ENCODE measurements around the gene VEGFB. TPM values are rescaled to one million over a fixed set of nuclear protein-coding genes. Genes with fewer than 3 reads are reported as not detected.

VEGFB gene
- total RNA-seq, 1 experiment from 2014 or later: 56.9 TPM

DNA sequence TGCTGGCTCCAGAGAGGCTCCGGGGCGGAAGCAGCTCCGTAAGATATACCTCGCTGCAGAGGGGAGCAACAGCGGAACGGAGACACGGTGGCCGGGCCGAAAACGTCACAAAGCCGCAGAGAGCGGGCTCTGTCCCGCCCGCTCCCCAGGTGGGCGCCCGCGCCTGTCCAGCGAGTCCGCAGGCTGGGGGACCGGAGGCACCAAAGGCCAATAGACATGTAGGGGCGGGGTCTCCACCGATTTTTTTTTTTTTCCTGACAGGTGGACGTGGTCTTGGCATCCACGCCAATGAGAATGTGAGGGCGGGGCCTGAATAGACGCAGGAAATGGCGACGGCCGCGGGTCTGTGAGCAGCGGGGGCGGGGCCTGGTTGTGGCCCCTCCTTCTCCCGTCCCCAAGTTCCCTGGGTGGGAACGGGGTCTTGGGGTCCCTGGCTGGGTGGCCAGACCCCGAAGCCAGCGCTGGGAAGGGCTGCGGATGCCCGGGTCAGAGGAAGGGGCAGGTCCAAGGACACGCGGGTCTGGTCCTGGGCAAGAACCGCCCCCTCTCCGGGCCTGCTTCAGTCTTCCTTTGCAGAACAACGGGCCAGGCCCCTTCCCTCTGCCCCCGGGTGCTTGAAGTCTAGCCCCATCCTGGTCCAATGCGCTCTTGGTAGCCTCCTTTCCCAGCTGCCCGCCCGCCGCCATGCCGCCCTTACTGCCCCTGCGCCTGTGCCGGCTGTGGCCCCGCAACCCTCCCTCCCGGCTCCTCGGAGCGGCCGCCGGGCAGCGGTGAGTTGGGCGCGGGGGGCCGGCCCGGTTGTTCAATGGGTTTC, 4.0 kb upstream of the VEGFB start, which contains the start of gene DNAJC4:
Gene DNAJC4 (plus strand): TSS at position 378 of the 814 bp plus-strand sequence. CDS start 307 bp downstream, at position 685.
- peak; percentile 69 for DNase-seq (ENCODE audit: low read depth)

DNA sequence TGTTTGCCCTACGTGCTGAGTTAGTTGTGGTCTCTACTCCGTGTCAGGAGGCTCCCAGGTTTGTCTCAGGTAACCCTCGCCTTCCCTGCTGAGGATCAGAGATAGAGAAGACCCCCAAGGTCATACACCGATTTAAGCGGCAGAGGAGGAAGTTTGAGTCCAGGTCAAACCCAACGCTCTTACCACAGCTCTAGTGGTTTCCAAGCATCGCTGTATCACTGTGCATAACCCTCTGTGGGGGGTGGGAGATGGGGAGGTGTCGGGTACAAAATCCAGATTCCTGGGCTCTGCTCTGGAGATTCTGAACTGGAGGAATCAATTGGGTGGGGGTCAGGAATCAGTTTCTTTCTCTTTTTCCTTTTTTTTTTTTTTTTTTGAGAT, 3.4 kb upstream of the VEGFB start:
- no peak for DNase-seq (ENCODE audit: low read depth)

DNA sequence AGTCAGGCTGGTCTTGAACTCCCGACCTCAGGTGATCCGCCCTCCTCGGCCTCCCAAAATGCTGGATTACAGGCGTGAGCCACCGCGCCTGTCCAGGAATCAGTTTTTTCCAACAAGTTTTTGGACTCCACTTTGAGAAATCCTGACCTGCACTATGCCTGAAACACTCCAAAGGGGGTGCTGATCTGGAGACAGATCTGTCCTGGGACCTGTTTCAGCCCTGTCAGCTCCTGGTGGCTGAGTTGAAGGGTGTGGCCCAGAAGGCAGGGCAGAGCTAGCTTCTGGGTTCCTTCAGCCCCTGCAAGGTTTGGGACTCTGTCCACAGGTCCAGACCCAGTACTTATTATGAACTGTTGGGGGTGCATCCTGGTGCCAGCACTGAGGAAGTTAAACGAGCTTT, 2.8 kb upstream of the VEGFB start:
- no peak for DNase-seq (ENCODE audit: low read depth)

DNA sequence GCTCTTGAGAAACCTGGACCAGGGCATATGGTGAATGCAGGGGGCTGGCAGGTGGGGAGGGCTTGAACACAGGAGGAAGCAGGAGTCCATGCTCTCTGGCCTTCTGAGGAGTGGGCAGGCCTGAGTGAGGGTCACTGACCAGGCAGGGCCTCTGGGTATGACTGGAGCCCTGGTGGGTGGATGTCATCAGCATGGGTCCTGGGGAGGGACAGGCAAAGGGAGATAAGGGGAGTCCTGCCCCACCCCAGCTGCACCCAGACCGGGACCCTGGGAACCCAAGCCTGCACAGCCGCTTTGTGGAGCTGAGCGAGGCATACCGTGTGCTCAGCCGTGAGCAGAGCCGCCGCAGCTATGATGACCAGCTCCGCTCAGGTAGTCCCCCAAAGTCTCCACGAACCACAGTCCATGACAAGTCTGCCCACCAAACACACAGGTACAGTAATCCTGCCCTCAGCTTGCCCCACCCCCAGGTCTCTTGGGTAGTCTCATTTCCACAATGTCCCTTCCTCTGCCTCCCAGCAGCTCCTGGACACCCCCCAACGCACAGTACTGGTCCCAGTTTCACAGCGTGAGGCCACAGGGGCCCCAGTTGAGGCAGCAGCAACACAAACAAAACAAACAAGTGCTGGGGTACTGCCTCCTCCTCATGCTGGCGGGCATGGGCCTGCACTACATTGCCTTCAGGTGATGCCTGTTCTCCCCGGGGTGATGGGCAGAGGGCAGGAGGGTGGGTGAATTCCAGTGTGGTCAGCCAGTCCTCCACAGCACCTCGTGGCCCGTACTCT, 2.0 kb upstream of the VEGFB start:
- no peak for DNase-seq (ENCODE audit: low read depth)

DNA sequence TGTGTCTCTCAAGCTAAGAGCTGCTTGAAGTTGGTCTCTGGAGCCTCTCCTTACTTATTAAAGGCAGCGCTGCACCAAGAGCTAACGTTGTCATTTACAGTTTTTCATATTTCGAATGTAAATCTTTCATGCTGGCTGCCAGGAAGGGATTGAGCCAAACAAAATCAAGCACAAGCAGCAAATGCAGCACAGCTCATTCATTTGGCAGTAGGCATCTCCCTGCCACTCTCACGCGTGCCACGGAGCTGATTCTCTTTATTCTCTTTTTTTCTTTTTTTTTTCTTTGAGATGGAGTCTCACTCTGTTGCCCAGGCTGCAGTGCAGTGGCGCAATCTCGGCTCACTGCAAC, 1.4 kb upstream of the VEGFB start:
- DNase-seq (ENCODE audit: low read depth): no peak

DNA sequence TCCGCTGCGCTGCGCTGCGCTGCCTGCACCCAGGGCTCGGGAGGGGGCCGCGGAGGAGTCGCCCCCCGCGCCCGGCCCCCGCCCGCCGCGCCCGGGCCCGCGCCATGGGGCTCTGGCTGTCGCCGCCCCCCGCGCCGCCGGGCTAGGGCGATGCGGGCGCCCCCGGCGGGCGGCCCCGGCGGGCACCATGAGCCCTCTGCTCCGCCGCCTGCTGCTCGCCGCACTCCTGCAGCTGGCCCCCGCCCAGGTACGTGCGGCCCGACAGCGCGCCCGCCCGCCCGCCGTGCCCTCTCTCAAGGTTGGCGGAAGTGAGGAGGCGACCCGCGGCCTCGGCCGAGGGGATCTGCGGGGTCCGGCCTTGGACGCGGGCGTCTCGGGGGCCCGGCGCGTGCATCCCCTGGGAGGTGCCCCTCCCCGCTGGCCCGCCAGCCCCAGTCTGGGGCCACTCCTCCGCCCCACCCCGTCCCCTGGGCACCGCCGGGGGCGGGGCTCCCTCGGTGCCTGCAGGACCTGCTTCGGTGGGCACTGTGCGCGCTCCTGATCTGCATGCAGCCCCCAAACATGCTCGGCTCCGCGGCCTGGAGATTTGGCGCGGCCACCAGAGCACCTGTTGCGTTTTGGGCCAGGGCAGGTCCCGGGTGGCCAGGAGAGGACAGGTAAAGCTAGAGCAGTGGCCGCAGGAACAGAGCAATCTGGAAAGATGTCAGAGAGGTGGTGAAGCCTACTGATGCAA, 429 bp downstream of the VEGFB start:
- no peak for DNase-seq (ENCODE audit: low read depth)

DNA sequence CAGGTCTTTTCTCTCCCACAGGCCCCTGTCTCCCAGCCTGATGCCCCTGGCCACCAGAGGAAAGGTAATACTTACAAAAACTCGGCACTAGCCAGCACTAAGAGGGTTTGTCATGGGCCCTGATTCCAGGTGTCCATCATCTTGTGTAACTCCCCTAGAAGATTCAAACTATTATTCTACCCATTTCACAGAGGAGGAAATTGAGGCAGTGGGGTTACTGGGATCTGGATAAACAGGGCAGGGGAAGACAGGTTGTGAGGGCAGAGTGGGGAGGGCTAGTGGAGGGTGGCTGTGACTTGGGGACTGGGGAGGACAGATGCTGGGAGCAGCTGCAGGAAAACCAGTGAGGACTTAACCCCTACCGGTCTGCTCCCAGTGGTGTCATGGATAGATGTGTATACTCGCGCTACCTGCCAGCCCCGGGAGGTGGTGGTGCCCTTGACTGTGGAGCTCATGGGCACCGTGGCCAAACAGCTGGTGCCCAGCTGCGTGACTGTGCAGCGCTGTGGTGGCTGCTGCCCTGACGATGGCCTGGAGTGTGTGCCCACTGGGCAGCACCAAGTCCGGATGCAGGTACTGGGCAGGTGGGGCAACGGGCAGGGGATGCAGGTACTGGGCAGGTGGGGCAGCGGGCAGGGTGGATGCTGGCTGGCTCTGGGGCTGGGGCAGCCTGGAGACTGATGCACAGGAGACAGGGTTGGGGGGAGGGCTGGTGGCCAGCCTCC, 1.2 kb downstream of the VEGFB start:
- DNase-seq (ENCODE audit: low read depth): no peak

DNA sequence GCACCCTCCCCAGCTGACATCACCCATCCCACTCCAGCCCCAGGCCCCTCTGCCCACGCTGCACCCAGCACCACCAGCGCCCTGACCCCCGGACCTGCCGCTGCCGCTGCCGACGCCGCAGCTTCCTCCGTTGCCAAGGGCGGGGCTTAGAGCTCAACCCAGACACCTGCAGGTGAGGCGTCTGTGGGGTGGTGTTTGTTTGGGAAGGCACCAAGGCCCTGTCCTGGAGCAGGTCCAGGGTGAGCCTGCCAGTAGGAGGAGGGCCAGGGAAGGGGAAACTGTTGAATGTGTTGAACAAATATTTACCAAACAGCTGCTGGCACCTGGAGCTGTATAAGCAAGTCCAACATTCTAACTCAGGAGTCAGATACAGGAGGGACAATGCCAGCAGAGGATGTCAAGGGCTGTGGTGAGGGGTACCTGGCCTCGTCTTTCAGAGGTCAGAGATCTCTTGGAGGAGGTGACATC, 3.1 kb downstream of the VEGFB start:
- no peak for DNase-seq (ENCODE audit: low read depth)

DNA sequence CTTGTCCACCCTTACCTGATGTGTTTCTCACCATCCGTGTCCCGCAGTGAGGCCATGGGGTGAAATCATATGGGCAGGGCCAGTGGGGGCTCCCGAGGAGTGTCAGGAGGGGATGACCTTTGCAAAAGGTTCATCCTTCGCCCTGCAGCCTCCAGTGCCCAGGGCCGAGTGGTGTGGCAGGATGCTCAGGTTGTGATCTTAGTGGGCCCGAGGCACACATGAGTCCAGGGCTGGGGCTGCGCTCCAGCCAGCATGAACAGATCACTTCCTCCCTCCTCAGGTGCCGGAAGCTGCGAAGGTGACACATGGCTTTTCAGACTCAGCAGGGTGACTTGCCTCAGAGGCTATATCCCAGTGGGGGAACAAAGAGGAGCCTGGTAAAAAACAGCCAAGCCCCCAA, 3.7 kb downstream of the VEGFB start:
- DNase-seq (ENCODE audit: low read depth): no peak

DNA sequence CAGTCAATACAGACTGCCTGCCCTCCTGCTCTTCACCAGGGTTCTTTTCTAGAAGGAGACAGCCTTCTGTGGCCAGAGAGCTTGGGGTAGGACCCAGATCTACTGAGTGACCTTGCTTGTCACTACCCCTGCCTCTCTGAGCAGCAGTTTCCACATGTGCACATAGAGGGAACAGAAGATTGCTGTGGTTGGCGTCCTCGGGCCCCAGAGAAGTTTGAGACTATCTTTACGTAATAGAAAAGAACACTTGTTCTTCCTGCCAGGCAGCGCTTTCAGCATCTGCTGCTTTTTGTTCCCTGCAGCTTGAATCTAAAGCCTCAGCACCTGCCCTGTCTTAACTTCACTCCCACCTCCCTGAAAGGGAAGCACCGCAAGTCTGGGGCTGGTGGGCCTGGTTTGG, 4.6 kb downstream of the VEGFB start:
- no peak for DNase-seq (ENCODE audit: low read depth)

DNA sequence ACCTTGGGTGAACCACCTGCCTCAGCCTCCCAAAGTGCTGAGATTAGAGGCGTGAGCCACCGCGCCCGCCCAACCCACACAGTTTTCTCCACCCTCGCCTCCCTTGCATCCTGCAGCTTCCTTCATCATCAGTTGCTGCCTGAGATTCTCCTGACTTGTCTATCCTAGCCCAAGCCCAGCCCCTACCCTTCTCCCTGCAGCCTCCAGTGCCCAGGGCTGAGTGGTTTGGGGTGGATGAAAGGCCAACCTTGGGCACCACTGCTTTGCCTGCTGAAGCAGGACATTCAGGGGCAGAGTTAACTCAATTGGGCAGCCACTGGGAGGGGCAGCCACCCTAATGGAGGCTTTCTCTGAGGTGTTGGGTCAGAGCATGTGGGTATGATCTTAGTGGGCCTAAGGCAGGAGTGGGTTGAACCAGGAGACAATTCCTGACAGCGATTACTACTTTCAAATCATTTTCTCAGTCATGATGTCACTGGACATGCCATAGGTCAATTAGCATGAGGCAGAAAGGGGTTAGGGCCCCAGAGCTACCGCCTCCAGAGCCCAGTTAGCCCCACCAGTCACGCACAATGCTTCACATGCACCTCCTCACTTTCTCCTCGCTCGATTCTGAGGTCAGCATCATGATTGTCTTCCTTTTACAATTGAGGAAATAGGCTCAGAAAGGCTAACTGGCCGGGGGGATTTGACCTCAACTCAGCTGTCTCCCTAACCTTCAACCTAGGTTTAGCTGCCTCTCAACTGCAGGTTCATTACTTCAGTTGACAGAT, 5.5 kb downstream of the VEGFB start:
- no peak for DNase-seq (ENCODE audit: low read depth)

DNA sequence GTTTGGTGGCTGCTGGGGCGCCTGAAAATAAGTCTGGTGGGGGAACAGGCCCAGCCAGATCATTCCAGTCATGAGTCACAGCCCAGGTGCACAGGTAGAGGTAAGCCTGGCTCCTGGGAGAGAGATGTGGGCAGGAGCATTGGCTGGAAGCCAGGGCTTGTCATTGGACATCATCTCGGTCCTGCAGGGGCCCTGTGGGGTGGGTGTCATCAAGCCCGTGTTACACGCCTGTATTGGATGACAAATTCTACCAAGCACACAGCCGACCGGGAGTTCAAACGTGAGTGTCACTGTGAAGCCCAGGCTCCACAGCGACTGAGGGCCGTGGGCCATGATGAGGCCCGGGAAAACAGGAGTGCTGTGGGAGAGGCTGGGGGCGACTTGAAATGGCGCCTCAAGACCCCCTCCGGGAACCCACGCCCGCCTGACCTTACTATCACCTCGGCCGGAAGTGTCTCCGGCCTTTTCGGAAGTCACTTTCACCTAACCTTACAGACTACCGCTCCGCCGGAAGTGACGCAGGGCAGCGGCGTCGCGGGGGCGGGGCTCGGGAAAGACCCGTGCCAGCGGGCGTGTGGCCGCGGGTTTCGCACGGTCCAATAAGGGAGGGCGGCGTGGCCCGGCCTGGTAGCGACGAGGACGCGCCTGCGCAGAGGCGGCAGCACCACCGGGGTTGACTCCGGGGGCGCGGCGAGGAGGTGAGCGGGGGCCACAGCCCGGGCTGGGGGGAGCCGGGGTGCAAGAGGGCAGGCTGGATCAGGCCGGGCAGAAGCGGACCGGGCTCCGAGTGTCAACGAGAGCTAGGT, 6.3 kb downstream of the VEGFB start, which contains the start of gene FKBP2:
Gene FKBP2 (plus strand): TSS at position 661 of the 806 bp plus-strand sequence. CDS start 1,293 bp downstream, outside the sequence.
- peak; percentile 94 for DNase-seq (ENCODE audit: low read depth)

DNA sequence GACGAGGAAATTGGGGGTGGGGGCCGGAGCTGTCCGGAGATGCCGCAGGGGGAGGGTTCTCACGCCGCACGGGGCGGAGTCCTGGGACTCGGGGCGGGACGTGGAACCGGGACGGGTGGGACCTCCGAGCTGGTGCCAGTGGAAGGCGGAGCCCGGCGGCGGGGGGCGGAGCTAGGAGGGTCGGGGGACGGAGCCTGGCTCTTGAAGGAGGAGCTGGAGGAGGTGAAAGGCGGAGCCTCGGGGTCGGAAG, 6.8 kb downstream of the VEGFB start:
- DNase-seq (ENCODE audit: low read depth): peak; percentile 98

DNA sequence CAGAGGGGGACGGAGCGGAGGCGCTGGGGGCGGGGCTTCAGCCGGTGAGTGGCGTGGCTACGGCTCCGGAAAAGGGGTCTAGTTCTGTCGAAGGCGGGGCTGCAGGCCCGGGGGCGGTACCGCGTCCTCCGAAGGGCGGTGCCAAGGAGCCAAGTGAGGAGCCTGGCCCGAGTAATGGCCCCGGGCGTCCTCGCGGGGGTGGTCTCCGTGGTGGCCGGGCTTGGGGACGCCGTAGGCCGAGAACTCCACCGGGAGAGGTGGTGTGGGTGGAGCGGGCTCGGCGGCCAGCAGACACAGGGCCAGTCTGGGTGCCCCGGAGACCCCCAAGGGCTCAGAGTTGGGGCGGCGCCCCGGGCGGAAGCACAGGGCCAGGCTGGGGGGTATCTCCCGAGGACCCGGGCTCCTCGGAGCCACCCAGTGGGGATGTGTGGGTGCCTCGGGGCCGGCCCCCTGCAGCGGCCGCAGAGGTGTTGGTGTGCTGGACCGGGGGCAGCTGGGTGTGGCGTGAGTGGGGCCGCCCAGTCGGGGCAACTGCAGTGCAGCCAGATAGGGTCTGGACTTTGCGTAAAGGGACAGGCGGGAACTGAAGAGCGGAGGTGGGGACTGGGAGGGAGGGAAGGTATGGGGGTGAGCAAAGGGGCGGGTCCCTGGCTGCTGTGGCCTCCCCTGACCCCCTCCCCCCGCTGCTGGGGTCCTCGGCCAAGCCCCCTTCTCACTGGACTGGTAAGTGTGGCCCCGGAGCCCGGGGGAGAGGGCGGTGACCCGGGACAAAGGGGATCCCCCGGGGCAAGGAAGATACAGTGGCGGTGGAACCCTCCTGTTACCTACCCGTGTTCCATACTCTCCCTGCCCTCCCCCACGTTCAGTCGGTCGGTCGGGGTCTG, 7.3 kb downstream of the VEGFB start:
- DNase-seq (ENCODE audit: low read depth): peak; percentile 63

DNA sequence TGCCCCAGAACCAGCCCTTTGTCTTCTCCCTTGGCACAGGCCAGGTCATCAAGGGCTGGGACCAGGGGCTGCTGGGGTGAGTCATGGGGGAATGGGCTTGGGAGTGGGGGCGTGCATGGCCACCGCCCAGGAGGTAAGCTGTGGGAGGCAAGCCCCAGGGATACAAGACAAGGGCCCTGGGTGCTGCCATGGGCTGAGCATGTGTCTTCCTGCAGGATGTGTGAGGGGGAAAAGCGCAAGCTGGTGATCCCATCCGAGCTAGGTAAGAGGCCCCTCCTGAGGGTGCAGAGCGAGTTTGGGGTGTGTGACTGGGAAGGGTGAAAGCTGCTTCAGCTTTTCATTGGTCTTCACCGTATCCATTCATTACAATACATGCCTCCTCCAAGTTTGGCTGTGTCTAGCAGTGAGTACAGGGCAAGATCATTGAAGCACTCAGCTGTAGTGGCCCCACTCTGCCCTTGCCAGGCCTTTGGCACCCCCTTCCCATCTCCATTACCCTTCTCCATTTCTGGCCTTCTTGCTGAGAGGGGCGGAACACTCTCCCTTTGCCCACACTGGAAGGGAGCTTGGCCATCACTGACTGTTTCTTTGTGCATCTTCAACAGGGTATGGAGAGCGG, 9.0 kb downstream of the VEGFB start:
- no peak for DNase-seq (ENCODE audit: low read depth)

DNA sequence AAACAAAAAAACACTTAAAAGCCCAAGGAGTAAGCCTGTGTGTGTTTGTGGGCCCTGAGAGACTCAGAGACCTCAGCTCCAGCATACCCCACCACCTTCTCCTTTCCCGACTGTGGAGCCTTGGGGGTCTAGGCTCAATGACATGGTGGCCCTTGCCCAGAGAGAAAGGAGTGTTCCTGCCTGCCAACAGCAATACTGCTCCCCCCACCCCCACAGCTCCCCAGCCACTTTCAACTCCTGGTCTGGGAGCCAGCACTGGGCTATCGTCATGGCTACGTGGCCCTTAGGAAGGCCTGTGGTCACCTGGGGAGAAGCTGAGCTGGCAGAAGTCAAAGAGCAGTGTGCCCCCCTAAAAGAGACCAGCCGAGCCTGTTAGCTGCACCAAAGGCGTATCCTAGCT, 9.7 kb downstream of the VEGFB start:
- DNase-seq (ENCODE audit: low read depth): no peak

DNA sequence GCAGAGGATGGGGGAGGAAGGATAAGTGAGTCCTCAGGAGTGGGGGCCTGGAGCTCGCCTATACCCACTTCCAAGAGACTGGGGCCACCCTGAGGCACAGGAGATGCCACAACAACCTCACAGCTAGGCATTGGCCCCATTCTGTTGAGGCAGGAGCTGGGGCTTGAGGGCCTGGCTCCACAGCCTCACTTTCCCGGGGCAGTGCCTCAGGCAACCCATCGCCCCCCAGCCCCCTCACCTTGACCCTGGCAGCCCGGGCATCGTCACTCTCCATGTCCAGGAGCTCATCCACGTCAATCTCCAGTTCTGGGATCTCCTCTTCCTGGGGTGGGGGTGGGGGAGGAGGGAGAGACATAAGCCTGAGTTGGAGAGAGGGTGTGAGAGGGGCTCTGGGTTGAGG, 10.6 kb downstream of the VEGFB start:
- DNase-seq (ENCODE audit: low read depth): no peak

DNA sequence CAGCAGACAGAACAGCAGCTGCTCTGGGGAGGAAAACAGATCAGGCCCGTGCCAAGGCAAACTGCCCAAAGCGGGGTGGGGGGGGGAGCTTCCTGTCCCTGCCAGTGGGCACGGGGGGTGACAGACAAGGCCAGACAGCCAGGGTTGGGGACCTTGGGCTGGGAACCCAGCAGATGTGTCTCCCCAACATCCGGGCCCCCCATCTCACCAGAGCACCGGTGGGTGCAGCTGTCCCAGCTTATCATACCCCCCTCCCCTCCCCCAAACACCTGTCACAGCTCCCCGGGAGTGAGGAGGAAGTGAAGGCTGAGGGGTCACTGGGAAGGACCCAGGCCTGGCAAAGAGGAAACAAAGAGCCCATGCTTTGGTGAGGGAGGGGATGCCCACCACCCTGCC, 11.0 kb downstream of the VEGFB start:
- DNase-seq (ENCODE audit: low read depth): no peak
